Activated T-cell treated with anti-CD3 and anti-CD28 coated beads for 4 hours (primary cell): ENCODE measurements around the gene STAC3.

ENCODE experiments used
- DNase-seq: peaks from one replicate; pipeline ENCODE4 v3.0.0-alpha.2; 2020

STAC3 gene

GRCh38 chr12:57235017-57235727 is 15.8 kb downstream of the STAC3 start:
- DNase-seq = no peak

- DNase-seq = no peak
Observed at GRCh38 chr12:57234571-57235016, 16.4 kb downstream of the STAC3 start.

DNA sequence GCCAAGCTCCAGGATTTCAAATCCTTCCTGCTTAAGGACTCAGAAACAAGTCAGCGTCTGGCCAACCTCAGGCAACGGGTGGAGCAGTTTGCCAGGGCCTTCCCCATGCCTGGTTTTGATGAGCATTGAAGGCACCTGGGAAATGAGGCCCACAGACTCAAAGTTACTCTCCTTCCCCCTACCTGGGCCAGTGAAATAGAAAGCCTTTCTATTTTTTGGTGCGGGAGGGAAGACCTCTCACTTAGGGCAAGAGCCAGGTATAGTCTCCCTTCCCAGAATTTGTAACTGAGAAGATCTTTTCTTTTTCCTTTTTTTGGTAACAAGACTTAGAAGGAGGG is 16.8 kb downstream of the STAC3 start:
- no peak for DNase-seq

- no peak for DNase-seq
Observed at GRCh38 chr12:57233357-57234232, 17.4 kb downstream of the STAC3 start.

DNA sequence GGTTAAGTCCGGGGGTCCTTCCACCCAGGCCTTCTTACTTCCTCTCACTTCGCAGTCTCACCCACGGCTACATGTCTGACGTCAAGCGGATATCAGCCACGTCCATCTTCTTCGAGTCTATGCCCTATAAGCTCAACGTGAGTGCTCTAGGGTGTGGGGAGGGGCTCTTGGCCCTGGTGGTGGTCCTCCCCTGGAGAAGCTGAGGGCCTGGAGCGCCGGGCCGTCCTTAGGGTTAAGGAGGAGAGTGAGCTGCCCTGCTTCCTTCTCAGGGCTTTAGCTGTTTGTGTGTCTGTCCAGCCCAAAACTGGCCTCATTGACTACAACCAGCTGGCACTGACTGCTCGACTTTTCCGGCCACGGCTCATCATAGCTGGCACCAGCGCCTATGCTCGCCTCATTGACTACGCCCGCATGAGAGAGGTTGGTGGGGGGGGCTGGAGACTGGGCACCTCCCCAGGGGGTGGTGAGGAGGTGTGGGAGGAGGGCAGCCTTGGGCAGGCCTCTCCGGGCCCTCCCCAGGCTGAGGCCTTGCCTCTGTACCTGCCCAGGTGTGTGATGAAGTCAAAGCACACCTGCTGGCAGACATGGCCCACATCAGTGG is 18.7 kb downstream of the STAC3 start:
- no peak for DNase-seq

DNA sequence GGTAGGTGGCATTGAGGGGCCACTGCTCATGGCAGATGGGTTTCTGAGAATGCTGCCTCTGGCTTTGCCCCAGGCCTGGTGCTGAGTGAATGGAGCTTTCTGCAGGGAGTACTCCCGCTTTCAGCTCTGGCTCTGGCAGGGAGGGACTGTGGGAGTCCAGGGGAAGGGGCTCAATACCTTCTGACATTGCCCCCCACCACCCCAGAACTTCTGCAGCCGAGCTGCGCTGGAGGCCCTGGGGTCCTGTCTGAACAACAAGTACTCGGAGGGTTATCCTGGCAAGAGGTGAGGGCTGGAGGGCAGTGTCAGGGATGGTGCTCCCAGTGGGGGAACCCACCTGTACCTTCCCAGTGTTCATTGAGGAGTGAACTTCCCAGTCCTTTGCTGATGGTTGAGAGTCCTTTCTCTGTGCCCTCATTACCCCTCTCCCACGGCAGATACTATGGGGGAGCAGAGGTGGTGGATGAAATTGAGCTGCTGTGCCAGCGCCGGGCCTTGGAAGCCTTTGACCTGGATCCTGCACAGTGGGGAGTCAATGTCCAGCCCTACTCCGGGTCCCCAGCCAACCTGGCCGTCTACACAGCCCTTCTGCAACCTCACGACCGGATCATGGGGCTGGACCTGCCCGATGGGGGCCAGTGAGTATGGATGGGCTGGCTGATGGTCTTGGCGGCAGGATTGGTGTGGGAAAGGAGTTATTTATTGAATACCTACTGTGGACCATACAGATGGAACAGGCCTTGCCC is 19.5 kb downstream of the STAC3 start:
- no peak for DNase-seq

- DNase-seq = no peak
Observed at GRCh38 chr12:57230381-57231155, 20.4 kb downstream of the STAC3 start.

DNA sequence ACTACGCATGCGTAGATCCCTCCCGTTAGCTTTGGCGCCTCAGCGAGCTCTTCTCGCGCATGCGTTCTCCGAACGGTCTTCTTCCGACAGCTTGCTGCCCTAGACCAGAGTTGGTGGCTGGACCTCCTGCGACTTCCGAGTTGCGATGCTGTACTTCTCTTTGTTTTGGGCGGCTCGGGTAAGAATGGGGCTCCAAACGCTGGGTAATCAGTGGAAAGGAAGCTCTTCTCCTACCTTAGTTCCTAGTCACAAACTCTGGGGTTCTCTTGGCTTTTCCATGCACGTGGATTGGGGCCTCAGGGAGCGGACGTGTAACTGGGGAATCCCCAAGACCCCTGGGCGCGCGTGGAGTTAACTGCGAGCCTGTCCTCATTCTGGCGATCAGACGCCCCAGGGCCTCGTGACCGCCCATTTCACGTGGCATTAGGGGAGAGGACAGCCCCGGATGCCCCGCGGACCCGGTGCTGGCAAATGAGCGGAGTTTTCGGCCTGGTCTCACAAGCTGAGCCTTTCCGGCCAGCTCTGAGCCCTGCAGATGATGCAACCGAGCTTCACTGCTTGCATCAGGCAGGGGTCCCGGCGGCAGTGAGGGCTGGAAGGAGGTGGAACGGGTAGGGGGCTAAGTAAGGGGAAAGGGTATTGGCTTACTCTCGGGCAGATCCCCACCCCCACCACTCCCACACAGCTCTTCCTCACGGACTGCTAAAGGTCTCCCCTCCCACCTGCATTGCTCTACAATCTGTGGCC is 21.2 kb downstream of the STAC3 start, which contains the start of gene SHMT2:
Gene SHMT2 (plus strand): TSS at position 78 of the 747 bp plus-strand sequence. CDS start 68 bp downstream, at position 146.
- DNase-seq = peak; percentile 88

DNA sequence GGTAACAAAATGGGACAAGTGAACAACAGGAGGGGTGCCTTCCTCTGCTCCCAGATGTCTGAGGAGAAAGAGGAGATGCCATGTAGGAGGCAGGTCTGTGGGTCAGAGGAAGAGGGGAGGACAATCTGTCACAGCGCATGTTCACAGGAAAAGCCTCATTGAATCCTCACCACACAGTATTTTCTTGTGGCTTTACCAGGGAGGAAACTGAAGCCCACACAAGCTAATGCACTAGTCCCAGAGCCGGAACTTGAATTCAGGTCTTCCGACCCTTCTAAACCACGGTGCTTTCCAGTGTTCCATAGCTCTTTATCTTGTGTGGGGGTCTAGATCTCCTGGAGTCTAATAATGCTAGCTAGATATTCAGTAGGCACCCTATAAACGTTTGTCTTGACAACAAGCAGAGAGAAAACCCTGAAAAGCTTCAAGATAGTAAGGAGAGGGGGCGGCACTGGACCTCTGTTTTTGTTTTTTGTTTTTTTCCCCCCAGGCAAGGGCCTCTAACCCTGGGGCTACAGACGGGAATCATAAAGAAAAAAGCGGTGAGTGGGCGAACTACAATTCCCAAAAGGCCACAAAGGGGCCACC is 21.8 kb downstream of the STAC3 start:
- no peak for DNase-seq

GRCh38 chr12:57227315-57228115 is 23.5 kb downstream of the STAC3 start:
- DNase-seq = no peak

- DNase-seq = no peak
Observed at GRCh38 chr12:57226588-57227314, 24.2 kb downstream of the STAC3 start.

DNA sequence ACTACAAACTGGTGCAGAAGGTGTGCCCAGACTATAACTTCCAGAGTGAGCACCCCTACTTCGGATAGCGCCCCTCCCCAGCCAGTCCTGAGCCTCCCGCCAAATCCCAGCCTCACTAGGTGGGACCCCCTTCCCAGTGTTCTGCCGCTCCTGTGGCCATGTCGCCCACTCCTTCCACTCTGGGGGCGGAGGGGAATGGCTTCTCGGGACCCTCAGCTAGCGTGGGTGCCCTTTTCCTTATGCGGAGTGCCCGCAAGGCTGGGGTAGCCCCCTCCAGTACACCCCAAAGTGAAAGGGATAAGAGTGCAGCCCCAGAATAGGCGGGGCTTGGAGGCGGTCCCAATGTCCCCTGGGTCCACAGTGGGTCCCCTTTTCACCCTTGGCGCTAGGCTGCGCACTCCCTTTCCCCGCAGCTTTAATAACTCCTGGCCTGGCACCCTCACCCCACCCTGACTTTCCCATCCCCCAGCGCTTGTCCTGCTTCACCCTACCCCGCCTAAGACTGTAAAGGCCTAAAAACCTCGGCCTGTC is 25.2 kb downstream of the STAC3 start:
- no peak for DNase-seq

DNA sequence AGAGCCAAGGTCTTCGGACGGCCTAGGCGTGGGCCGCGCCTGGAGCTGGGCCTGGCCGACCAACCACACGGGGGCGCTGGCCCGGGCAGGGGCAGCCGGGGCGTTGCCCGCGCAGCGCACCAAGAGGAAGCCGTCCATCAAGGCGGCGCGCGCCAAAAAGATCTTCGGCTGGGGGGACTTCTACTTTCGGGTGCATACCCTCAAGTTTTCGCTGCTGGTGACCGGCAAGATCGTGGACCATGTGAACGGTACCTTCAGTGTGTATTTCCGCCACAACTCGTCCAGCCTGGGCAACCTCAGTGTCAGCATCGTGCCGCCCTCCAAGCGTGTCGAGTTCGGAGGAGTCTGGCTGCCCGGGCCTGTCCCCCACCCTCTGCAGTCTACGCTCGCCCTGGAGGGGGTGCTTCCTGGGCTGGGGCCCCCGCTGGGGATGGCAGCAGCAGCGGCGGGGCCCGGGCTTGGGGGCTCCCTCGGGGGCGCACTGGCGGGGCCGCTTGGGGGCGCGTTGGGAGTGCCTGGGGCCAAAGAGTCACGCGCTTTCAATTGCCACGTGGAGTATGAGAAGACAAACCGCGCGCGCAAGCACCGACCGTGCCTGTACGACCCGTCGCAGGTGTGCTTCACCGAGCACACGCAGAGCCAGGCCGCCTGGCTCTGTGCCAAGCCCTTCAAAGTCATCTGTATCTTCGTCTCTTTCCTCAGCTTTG is 25.9 kb downstream of the STAC3 start:
- DNase-seq = peak; percentile 43

DNA sequence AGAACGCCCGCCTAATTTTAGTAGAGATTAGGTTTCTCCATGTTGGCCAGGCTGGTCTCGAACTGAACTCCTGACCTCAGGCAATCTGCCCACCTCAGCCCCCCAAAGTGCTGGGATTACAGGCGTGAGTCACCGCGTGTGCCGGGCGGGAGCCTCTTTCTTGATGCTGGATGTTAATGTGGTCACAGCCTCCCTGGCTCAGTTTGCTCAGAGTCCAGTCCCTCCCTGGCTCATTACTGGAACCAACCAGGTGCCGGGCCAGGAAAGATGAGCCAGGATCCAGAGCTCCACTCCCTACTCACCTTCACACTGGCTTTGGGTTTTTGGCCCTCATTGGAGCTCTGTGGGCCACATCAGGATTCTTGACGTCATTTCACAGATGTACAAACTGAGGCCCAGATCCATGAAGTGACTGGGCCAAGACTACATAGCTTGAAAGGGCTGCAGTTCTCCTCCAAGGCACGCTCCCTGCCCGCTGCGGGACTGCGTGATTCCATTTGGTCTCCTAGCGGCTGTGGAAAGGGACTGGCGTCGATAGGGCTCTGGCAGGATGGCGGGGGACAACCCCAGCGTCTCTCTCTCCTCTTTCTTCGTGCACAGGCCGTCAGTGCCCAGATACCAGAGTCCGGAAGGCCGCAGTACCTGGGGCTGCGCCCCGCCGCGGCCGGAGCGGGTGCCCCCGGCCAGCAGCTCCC is 26.6 kb downstream of the STAC3 start:
- DNase-seq = no peak

GRCh38 chr12:57223191-57224165 is 27.5 kb downstream of the STAC3 start:
- DNase-seq = no peak
